HG02973 (cell line): ENCODE measurements around the gene FKBP1A.

Source experiments
- ATAC-seq: cut with Tn5 transposase; IDR thresholded peaks from one replicate; pipeline ENCODE4 v1.9.1; 2021; ENCODE audit warnings: moderate library complexity; ENCODE audit not compliant: unreplicated experiment

FKBP1A gene

GRCh38 chr20:1334761-1335160 is 58.1 kb downstream of the FKBP1A start:
- no peak for ATAC-seq

GRCh38 chr20:1334370-1334731 is 58.5 kb downstream of the FKBP1A start:
- ATAC-seq: no peak

- no peak for ATAC-seq
Observed at GRCh38 chr20:1333462-1334369, 59.1 kb downstream of the FKBP1A start.

- ATAC-seq: no peak
Observed at GRCh38 chr20:1332749-1333300, 60.0 kb downstream of the FKBP1A start.

- no peak for ATAC-seq
Observed at GRCh38 chr20:1331801-1332453, 60.9 kb downstream of the FKBP1A start.

DNA sequence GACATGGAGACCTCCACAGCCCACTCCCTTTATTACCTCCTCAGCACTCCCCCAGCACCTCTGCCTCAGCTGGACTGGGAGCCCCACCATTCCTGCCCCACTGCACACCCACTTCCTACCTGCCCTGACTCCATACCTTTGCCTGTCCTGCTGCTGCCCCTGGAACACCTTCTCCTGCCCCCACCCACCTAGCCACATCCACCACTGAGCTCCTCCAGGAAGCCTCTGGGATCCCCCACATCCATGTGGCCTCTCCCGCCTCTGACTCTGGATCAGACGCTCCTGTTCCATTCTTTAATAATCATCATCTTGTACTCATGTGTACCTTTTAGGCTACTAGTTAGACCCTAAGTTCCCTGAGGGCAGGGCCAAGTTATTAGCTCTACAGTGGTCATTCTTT is 61.8 kb downstream of the FKBP1A start:
- no peak for ATAC-seq

DNA sequence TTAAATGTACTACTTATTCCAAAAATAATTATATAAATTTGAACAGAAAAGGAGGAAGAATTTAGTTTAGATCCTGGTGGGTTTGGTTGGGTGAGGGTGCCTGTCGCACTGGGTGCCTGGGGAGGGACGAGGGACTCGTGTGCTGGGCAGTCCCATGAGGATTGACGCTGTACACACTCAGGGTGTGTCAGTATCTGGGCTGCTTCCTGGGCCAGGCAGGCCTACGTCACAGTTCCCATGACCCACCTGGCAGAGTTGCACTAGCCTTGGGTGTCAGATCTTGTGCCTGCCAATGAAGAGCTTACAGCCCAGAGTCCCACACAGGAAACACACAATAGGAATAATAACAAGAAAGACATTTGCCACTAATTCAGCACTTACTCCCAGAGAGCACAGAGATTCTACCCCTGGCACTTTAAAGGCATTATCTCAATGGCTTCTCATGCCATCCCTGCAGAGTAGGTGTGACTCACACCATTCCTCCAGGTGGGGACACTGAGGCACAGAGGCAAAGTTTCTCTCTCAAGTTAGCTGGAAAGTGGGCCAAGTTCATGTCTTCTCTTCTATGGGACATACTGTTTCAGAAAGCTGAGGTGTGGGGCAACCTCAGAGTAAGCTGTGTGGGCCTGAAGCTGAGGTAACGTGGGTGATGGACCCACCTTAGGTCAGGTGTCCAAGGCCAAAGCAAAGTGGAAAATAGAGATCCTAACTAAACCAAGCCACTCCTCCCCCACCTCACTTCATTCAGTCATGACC is 62.6 kb downstream of the FKBP1A start:
- ATAC-seq: no peak

DNA sequence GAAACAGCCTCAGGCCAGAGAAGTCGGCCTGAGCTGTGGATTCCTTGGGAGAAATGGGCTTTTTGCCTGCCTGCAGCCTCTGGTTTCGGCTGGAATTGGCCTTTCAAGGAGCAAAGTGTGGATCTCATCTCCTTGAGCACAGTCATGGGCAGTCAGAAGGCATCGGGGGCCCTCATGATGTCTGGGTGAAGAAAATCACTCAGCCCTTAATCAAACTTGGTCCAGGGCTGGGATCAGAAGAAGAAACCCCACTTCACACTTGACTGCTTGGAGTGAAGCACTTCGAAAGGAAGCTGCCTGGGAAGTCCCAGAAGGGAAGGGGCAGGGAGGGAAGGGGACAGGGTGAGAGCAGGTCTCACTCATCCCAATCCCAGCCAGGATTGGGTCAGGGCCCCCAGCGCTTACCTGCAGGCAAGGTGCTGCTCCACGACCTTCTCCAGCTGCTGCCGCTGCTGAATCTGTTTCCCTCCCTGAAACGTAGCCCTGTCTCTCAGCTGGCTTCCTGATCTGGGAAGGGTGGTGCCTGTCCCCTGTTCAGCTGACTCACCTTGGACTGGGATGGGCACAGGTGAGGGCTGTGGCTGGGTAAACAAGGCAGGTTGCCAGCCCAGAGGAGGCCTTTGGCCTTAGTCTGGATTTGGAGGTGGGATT is 64.0 kb downstream of the FKBP1A start, which contains the start of gene SDCBP2:
Gene SDCBP2, minus strand, starts transcription at position 460 of the 651 bp plus-strand sequence. CDS start 8,723 bp downstream, outside the sequence.
- ATAC-seq: no peak

DNA sequence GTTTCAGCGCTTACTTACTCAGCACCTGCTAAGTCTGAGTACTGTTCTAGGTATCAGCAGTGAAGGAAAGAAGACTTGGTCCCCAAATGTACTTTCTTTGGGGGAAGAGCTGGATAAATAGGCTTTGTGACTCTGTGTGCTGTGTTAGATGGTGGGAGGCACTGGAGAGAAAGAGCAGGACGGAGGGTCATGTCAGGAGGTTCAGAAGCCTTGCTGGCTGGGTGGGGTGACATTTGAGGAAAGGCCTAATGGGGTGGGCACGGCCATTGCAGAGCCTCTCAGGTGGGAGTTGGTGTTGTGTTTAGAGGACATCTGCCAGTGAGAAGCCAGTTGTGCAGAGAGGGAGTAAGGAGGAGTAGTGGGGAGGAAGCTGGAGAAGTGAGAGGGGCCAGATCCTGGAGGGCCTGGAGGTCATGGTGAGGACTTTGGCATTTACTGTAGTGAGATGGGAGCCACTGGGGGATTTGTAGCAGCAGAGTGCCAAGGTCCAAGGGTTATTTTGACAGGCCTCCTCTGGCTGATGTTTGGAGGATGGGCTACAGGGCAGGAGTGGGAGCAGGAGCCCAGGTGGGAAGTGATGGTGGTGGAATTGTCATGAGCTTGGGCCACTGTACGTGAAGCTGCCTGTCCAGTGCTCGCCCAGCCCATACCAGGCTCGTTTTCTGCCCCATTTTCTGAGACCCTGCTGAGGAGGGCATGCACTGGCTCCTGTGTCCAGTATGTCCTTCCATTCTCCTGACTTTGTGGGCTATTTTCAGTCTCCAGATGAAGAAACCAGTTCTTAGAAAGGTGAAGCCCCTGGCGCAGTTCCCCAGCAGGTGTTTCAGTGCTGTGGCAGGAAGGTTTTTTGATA is 64.8 kb downstream of the FKBP1A start:
- no peak for ATAC-seq

- ATAC-seq: no peak
Observed at GRCh38 chr20:1327241-1327653, 65.6 kb downstream of the FKBP1A start.

GRCh38 chr20:1326031-1326930 is 66.6 kb downstream of the FKBP1A start:
- ATAC-seq: no peak

DNA sequence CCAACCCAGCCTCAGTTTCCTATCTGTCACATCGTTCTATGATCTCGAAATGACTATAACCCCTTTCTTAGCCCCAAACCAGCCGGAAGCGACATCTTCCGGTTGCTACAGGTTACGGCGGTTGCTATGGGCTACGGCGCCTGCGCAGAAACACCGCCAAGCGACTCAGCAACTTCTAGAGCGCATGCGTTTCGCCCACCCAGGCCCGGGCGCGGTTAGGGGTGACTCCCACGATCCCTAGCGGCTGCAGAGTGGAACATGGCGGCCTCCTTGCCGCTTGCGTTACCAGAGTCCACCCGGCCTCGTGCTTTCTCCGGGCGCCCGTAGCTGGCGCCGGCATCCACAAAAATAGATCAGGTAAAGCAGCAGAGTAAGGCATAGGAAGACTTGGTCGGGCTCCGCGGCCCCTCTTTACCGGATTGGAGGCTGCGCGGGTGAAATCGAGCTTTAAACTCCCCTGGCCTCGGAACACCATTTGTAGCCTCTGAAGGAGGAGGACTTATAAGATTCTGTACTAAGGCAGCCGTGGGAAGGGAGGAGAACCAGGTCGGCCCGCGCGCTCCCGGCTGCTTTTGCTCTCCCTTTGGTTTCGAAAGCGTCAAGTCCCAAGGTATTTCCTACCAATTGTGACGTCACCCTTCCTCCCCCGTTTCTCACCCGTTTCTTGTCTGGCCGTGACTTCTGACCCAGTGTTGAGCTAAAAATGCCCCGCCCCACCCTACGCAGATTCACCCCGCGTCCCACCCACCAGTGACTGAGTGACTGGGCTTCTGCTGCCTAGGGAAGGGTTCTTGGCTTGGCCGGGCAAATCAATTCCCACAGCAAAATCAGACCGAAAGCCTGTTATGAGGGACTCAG is 67.5 kb downstream of the FKBP1A start:
- ATAC-seq: peak; percentile 69

- no peak for ATAC-seq
Observed at GRCh38 chr20:1324598-1325172, 68.2 kb downstream of the FKBP1A start.

- ATAC-seq: no peak
Observed at GRCh38 chr20:1323830-1324597, 68.8 kb downstream of the FKBP1A start.

- no peak for ATAC-seq
Observed at GRCh38 chr20:1323256-1323655, 69.6 kb downstream of the FKBP1A start.

DNA sequence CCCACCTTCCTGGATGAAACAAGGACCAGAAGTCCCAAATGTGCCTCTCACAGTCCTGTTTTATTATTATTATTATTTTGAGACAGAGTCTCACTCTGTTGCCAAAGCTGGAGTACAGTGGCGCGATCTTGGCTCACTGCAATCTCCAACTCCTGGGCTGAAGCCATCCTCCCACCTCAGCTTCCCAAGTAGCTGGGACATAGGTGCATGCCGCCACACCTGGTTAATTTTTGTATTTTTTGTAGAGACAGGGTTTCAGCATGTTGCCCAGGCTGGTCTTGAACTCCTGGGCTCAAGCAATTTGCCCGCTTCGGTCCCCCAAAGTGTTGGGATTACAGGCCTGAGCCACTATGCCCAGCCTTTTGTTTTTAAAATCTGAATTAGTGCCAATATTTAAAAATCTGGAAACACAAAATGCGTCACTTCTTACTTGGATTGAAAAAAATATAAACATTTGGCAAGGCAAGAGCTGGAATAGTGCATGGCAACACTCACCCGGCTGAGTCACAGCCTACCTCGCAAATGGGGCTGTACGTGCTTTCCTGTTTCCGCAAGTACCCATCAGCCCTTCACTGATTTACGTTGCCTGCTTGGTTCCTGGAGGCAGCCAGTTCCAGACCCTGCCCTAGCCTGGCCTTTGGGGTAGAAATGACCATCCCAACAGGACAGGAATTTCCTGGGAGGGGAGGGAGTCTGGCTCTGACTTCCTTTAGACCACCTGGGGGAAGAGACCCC is 70.2 kb downstream of the FKBP1A start:
- ATAC-seq: no peak
